K562 (cell line): Measurements from ENCODE around the gene GNAI2.

Experiments
- FIP1L1 ChIP-seq: fragments of 200-400 bp; formaldehyde crosslinking; IDR thresholded peaks from 2 replicates; pipeline ENCODE4 v1.6.1; 2018; ENCODE audit warnings: mild to moderate bottlenecking, low read depth, low read length; ENCODE audit not compliant: poor library complexity, severe bottlenecking
- TRIM28 ChIP-seq: fragments of 450-650 bp; IDR thresholded peaks from 2 replicates; pipeline ENCODE4 v1.6.1; 2017
- TF ChIP-seq, protein P1 (sequence below), 2 experiments: fragments of 450-650 bp; IDR thresholded peaks; 2 replicates each; pipeline ENCODE4 v1.6.1; 2016
- TF ChIP-seq, protein P2 (sequence below), 3 experiments: IDR thresholded peaks in 2 of 3; conservative IDR thresholded peaks in 1 of 3; 2 replicates each; pipeline ENCODE4 v1.5.1; 2011 to 2012; ENCODE audit warnings: low read length in 3 of 3, mild to moderate bottlenecking in 3 of 3, control low read depth in 2 of 3, improper control_type of control experiment in 1 of 3, inconsistent platforms in 1 of 3, low read depth in 1 of 3, mixed read lengths in 1 of 3, moderate library complexity in 1 of 3; ENCODE audit not compliant: insufficient read depth in 2 of 3

DNA sequence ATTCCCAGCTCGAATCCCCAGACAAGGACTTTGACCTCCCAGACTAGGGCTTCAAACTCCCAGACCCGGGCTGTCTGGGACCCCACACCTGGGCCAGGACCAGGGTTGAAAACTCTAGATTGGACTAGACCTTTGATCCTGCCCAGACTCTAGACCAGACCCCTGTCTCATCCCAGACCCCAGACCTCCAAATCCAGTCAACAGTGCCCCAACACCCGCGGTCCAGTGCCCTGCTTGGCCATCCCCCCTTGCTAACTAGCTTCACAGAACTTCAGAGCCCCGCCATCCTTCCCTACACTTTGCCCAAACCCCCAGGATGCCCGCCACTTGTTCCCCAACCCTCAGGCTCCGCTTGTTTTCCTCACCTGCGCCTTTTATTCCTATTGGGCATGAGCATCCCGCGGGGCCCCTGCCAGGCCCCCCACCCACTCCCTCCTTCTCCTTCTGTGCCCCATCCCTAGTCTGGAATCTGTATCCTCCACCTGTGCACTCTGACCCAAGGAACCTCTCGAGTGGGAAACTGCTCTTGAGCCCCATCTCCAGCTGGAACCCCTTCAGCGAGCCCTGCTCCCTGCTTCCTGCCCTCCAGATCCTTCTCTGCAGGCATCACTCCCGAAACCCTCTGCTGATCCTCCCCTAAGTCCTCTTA, 604 bp downstream of the GNAI2 start:
- TF ChIP-seq, protein P1, sequence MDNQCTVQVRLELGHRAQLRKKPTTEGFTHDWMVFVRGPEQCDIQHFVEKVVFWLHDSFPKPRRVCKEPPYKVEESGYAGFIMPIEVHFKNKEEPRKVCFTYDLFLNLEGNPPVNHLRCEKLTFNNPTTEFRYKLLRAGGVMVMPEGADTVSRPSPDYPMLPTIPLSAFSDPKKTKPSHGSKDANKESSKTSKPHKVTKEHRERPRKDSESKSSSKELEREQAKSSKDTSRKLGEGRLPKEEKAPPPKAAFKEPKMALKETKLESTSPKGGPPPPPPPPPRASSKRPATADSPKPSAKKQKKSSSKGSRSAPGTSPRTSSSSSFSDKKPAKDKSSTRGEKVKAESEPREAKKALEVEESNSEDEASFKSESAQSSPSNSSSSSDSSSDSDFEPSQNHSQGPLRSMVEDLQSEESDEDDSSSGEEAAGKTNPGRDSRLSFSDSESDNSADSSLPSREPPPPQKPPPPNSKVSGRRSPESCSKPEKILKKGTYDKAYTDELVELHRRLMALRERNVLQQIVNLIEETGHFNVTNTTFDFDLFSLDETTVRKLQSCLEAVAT (IDR thresholded peaks at IDR 0.05), result no peak
- TF ChIP-seq, protein P2, sequence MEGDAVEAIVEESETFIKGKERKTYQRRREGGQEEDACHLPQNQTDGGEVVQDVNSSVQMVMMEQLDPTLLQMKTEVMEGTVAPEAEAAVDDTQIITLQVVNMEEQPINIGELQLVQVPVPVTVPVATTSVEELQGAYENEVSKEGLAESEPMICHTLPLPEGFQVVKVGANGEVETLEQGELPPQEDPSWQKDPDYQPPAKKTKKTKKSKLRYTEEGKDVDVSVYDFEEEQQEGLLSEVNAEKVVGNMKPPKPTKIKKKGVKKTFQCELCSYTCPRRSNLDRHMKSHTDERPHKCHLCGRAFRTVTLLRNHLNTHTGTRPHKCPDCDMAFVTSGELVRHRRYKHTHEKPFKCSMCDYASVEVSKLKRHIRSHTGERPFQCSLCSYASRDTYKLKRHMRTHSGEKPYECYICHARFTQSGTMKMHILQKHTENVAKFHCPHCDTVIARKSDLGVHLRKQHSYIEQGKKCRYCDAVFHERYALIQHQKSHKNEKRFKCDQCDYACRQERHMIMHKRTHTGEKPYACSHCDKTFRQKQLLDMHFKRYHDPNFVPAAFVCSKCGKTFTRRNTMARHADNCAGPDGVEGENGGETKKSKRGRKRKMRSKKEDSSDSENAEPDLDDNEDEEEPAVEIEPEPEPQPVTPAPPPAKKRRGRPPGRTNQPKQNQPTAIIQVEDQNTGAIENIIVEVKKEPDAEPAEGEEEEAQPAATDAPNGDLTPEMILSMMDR (IDR thresholded peaks at IDR 0.05 in 2 of 3, conservative IDR thresholded peaks at IDR 0.05 in 1 of 3; ENCODE audit: insufficient read depth in 2 of 3, low read depth in 1 of 3, low read length in 3 of 3), result no peak
- TF ChIP-seq FIP1L1, result no peak
- no peak for TF ChIP-seq TRIM28
